DMS53 (cell line): Measurements from ENCODE around the gene WDR59.
A peak's percentile ranks its signal among the peaks of the same experiment; 100 is the strongest.

Experiments
- DNase-seq: peaks from one replicate; lab custom pipeline; 2025; lab: John Stamatoyannopoulos, UW

The WDR59 gene

DNA sequence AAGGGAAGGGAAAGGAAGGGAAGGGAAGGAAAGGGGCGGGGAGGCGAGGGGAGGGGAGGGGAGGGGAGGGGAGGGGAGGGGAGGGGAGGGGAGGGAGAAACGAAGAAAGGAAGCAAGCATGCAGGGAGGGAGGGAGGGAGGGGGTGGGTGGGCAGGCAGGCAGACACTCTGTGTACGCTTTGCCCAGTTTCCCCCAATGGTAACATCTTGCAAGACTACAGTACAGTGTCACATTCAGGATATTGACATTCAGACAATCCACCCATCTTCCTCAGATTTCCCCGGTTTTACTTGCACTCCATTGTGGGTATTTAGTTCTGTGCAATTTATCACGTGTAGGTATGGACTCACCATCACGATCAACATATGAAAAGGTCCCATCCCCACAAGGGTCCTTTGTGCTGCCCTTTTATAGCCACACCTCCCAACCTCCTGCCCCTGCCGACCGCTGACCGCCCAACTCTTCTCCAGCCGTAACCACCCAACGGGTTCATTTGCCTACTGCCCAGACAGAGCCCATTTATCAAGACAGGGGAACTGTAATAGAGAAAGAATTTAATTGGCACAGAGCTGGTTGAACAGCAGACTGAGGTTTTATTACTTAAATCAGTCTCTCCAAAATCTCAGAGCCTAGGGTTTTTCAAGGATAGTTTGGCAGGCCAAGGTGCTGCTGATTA is 118.9 kb downstream of the WDR59 start:
- DNase-seq: no peak

DNA sequence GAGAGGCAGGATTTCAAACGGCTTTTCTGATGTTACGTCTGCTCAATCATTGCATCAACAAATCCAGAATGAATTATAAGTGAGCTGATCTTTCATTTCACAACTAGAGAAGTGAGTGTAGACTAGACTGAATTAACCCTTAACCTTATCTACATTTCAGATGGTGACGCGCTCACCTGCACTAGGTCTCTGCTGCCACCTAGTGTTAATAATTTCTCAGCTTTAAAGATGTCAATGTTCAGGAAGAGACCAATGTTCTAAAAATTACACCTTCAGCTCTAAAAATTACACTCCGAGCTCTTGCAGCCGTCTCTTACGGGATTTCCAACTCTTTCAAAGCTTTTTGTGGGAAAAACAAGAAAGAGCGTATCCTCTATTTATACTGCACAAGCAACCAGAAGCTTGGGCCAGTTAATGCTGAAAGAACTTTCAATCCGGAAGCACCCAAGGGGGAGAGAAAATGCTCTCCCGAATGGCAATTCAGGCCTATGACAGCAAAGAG is 122.1 kb downstream of the WDR59 start:
- DNase-seq: peak; percentile 73

- DNase-seq: no peak
Measured at GRCh38 chr16:74852500-74852875, 132.4 kb downstream of the WDR59 start.

DNA sequence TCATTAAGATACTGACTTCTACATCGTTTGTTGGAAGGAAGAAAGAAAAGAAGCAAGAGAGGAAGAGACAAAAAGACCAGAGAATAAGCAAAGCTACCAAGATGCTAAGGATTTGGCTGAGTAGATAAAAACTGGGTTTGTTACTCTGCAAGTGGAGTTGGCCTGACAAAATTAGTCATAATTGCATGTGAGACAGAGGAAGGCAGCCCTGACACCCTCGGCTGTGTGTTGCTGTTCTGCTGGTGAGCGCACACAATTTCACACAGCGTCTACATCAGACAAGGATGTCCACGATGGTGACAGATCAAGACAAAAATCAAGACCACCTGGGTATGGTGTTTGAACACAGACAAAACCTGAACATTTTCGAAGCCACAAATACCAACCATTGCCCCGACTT is 134.9 kb downstream of the WDR59 start:
- no peak for DNase-seq

- no peak for DNase-seq
Measured at GRCh38 chr16:74847202-74847601, 137.7 kb downstream of the WDR59 start.

- no peak for DNase-seq
Measured at GRCh38 chr16:74846714-74847113, 138.2 kb downstream of the WDR59 start.

- DNase-seq: peak; percentile 31
Measured at GRCh38 chr16:74844041-74844980, 140.6 kb downstream of the WDR59 start.

DNA sequence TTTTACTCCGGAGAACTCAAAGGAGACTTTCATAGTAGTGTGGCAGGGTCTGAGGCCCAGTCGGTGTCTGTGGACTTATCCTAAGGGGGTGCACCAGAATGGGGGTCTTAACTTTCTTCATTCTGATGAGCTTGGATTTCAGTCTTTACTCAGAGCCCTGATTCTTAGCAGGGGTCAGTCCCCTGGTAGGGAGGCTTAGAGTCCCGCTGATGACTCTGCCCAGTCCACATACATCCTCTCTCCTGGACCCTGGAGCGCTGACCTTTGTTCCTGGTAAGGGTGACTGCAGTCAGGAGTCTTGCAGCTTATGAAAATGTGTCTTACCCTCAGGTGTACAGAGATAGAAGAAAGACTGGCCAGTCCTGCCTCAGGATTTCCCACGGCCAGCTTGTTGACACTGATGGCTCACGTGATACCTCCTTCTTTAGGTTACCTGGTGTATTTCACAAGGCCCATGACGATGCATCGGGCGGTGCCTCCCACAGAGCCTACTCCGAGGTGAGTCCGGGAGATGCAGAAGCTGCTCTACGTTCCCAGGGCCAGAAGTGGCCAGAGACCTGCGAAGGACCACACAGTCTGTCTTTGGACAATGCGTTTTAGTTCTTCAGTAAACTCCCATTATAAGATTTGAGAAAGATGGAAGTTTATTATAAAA is 141.4 kb downstream of the WDR59 start:
- peak; percentile 72 for DNase-seq

GRCh38 chr16:74842413-74842812 is 142.5 kb downstream of the WDR59 start:
- DNase-seq: no peak

DNA sequence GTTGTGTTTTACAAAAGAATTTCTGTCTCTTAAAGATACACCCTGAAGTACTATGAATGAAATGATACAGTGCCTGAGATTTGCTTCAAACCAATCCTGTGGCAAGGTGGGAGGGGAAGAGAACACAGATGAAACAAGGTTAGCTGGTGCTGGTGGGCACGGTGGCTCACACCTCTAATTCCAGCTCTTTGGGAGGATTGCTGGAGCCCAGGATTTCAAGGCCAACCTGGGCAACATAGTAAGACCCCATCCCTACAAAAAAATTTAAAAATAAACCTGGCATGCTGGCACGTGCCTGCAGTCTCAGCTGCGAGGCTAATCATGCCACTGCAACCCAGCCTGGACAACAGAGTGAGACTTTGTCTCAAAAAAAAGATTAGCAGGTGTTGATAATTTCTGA is 143.0 kb downstream of the WDR59 start:
- DNase-seq: no peak

GRCh38 chr16:74841469-74841868 is 143.5 kb downstream of the WDR59 start:
- no peak for DNase-seq

DNA sequence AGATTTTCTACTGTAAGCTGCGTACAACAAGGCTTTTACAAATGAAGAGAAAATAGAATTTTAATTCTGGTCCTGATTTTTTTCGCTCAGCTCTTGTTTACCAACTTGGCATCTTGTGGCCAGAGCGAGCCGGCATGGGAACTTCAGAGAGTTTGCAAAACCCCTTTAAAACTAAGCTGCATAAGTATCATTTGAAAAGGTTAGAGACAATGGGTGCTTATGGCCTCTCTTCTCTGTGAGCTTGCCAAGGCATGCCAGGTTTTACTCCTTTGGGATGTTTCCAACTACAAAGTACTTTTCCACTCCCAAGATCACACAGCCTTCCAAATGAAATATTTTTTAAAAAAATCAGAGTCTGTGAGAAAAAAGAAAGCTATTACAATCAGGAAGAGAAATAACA is 147.9 kb downstream of the WDR59 start:
- no peak for DNase-seq

- no peak for DNase-seq
Measured at GRCh38 chr16:74836111-74836671, 148.7 kb downstream of the WDR59 start.

GRCh38 chr16:74832228-74832627 is 152.7 kb downstream of the WDR59 start:
- DNase-seq: no peak

- no peak for DNase-seq
Measured at GRCh38 chr16:74831467-74831866, 153.5 kb downstream of the WDR59 start.

DNA sequence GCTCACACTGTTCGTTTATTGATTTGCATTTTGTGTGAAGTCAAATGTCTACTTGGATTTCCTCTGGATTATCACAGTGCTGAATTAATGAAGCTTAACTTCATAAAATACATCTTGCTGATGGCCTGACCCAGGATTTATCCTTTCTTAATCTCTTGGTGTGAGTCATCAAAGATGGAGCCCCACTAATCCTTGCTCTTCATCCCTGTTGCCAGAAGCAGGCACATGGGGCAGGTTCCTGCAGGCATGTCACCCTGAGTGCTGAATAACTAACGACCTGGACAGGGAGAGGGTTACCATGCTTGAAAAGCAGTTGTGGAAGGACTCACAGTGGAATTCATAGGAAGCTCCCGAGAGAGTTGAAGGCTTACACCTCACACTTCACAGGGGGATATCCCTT is 154.3 kb downstream of the WDR59 start:
- DNase-seq: no peak

- no peak for DNase-seq
Measured at GRCh38 chr16:74829637-74830036, 155.3 kb downstream of the WDR59 start.

GRCh38 chr16:74825941-74826340 is 159.0 kb downstream of the WDR59 start:
- no peak for DNase-seq

GRCh38 chr16:74825016-74825415 is 159.9 kb downstream of the WDR59 start:
- no peak for DNase-seq
